ENCODE measurements around the gene LSP1.

- TF ChIP-seq CTCF (IDR thresholded peaks at IDR 0.05) (no peak), POLR2AphosphoS5 (IDR thresholded peaks at IDR 0.05; ENCODE audit: low read depth, low read length) (no peak)
These were observed 25.0 kb upstream of the LSP1 start for GRCh38 chr11:1827931-1828330.

All from Panc1 (cell line).